ENCODE measurements around the gene CRYBG1. TPM values are rescaled to one million over a fixed set of nuclear protein-coding genes. Genes with fewer than 3 reads are reported as not detected.

The CRYBG1 gene
- total RNA-seq, 1 donor from 2014 or later, result 7.6 TPM

GRCh38 chr6:106422534-106422933 is 62.0 kb downstream of the CRYBG1 start:
- no peak for DNase-seq (ENCODE audit: low read depth in 2 of 2)

GRCh38 chr6:106425382-106425781 is 64.9 kb downstream of the CRYBG1 start:
- no peak for DNase-seq (ENCODE audit: low read depth in 2 of 2)

- DNase-seq (ENCODE audit: low read depth in 2 of 2), result no peak
These were observed 65.9 kb downstream of the CRYBG1 start for GRCh38 chr6:106426250-106426970.

GRCh38 chr6:106430466-106430865 is 69.9 kb downstream of the CRYBG1 start:
- no peak for DNase-seq (ENCODE audit: low read depth in 2 of 2)

- no peak for DNase-seq (ENCODE audit: low read depth in 2 of 2)
These were observed 70.9 kb downstream of the CRYBG1 start for GRCh38 chr6:106431405-106431804.

- DNase-seq (ENCODE audit: low read depth in 2 of 2), result no peak
These were observed 71.5 kb downstream of the CRYBG1 start for GRCh38 chr6:106431972-106432371.

GRCh38 chr6:106434530-106434929 is 74.0 kb downstream of the CRYBG1 start:
- DNase-seq (ENCODE audit: low read depth in 2 of 2), result no peak

GRCh38 chr6:106439459-106439858 is 78.9 kb downstream of the CRYBG1 start:
- no peak for DNase-seq (ENCODE audit: low read depth in 2 of 2)

- no peak for DNase-seq (ENCODE audit: low read depth in 2 of 2)
These were observed 80.0 kb downstream of the CRYBG1 start for GRCh38 chr6:106440546-106440945.

GRCh38 chr6:106442395-106442794 is 81.9 kb downstream of the CRYBG1 start:
- DNase-seq (ENCODE audit: low read depth in 2 of 2), result no peak

- DNase-seq (ENCODE audit: low read depth in 2 of 2), result peak; percentile 62 to 71
These were observed 84.4 kb downstream of the CRYBG1 start for GRCh38 chr6:106444777-106445507.

GRCh38 chr6:106445508-106445878 is 85.0 kb downstream of the CRYBG1 start:
- no peak for DNase-seq (ENCODE audit: low read depth in 2 of 2)

- DNase-seq (ENCODE audit: low read depth in 2 of 2), result peak in 1 of 2 donors; percentile 20
These were observed 85.9 kb downstream of the CRYBG1 start for GRCh38 chr6:106446287-106446885.

- no peak for DNase-seq (ENCODE audit: low read depth in 2 of 2)
These were observed 86.5 kb downstream of the CRYBG1 start for GRCh38 chr6:106446983-106447382.

GRCh38 chr6:106448000-106448426 is 87.5 kb downstream of the CRYBG1 start:
- no peak for DNase-seq (ENCODE audit: low read depth in 2 of 2)

GRCh38 chr6:106450653-106451052 is 90.1 kb downstream of the CRYBG1 start:
- DNase-seq (ENCODE audit: low read depth in 2 of 2), result no peak

GRCh38 chr6:106451439-106451838 is 90.9 kb downstream of the CRYBG1 start:
- no peak for DNase-seq (ENCODE audit: low read depth in 2 of 2)

GRCh38 chr6:106452628-106453027 is 92.1 kb downstream of the CRYBG1 start:
- DNase-seq (ENCODE audit: low read depth in 2 of 2), result no peak

GRCh38 chr6:106453756-106454367 is 93.3 kb downstream of the CRYBG1 start:
- DNase-seq (ENCODE audit: low read depth in 2 of 2), result no peak

GRCh38 chr6:106456756-106457155 is 96.2 kb downstream of the CRYBG1 start:
- DNase-seq (ENCODE audit: low read depth in 2 of 2), result no peak

- DNase-seq (ENCODE audit: low read depth in 2 of 2), result no peak
These were observed 97.8 kb downstream of the CRYBG1 start for GRCh38 chr6:106458021-106458986.

All from dermis microvascular lymphatic vessel endothelial cell (primary cell).